Measurements from ENCODE around the gene COL27A1.

DNA sequence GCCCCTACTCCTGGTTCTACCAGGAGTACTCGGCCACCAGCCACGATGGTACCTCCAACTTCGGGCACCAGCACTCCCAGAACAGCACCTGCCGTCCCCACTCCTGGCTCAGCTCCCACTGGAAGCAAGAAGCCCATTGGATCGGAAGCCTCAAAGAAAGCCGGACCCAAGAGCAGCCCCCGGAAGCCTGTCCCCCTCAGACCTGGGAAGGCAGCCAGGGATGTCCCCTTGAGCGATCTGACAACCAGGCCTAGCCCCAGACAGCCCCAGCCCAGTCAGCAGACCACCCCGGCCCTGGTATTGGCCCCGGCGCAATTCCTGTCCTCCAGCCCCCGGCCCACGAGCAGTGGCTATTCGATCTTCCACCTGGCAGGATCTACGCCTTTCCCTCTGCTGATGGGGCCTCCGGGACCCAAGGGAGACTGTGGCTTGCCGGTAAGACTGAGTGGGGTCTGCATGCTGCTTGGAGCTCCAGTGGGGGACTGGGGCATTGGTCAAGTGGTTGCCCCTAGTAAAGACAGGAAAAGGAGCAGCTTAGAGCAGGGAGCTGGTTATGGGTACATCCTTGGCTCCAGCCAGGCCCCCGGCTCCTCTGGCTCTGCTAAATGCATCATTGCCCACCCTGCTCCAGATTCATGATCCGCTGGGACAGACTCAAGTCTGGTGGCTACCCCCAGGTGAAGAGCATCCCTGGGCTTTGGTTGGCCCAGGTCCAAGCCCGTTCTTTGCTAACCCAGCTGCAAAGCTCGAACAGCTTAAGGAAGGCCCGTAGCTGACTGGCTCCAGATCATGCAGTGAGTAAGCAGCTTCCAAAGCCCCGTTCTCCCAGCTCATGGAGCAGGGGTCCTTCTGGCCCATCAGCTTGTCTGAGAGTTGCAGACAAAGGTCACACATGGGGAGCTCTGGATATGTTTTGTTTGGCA is 14.0 kb downstream of the COL27A1 start:
- no peak for TF ChIP-seq CTCF (IDR thresholded peaks at IDR 0.05)
- no peak for TF ChIP-seq POLR2AphosphoS5 (IDR thresholded peaks at IDR 0.05)
- no peak for TF ChIP-seq EP300 (IDR thresholded peaks at IDR 0.05)
- TF ChIP-seq POLR2A (IDR thresholded peaks at IDR 0.05) = no peak
